Gastroesophageal sphincter (tissue), 4 donors: Measurements from ENCODE around the gene C1orf122. TPM values are rescaled to one million over a fixed set of nuclear protein-coding genes. Genes with fewer than 3 reads are reported as not detected.

Source experiments
- ATAC-seq: fragments of 150-250 bp; one replicate; pipeline ENCODE4 v1.9.1; 2016; ENCODE audit warnings: mild to moderate bottlenecking, moderate library complexity
- H3K27ac ChIP-seq, 4 donors: fragments of 200-600 bp; sonication (generic) in 3 of 4; 1 replicate in 3 of 4; 2 replicates in 1 of 4; pipeline ENCODE4 v1.5.1; 2016 to 2019
- H3K27me3 ChIP-seq: fragments of 200-600 bp; sonication (generic); one replicate; pipeline ENCODE4 v1.5.1; 2019
- H3K36me3 ChIP-seq, 2 donors: fragments of 200-600 bp; sonication (generic); one replicate each; pipeline ENCODE4 v1.5.1; 2019; ENCODE audit warnings: control low read depth in 1 of 2
- H3K4me1 ChIP-seq, 3 donors: fragments of 200-600 bp; sonication (generic); 1 replicate in 2 of 3; 2 replicates in 1 of 3; pipeline ENCODE4 v1.5.1; 2016 to 2019; ENCODE audit warnings: control low read depth in 2 of 3
- H3K4me3 ChIP-seq, 2 donors: fragments of 200-600 bp; sonication (generic); one replicate each; pipeline ENCODE4 v1.5.1; 2019; ENCODE audit warnings: mild to moderate bottlenecking in 1 of 2, moderate library complexity in 1 of 2
- H3K9me3 ChIP-seq, 3 donors: fragments of 200-600 bp; sonication (generic); one replicate each; pipeline ENCODE4 v1.5.1; 2017 to 2019; ENCODE audit warnings: control low read depth in 2 of 3
- EP300 ChIP-seq: sonication (generic); formaldehyde crosslinking; IDR thresholded peaks from one replicate; pipeline ENCODE4 v1.6.1; 2017; ENCODE audit warnings: antibody characterized with exemption, mild to moderate bottlenecking
- POLR2A ChIP-seq, 2 donors: fragments of 450-650 bp; IDR thresholded peaks; one replicate each; pipeline ENCODE4 v1.6.1; 2017; ENCODE audit warnings: antibody characterized with exemption in 2 of 2, mild to moderate bottlenecking in 2 of 2, moderate library complexity in 1 of 2
- POLR2AphosphoS5 ChIP-seq: sonication (generic); formaldehyde crosslinking; IDR thresholded peaks from one replicate; pipeline ENCODE4 v1.6.1; 2017; ENCODE audit warnings: antibody characterized with exemption
- WGBS, 2 donors: methylation state at CpG; one replicate each; pipeline ENCODE4 v1.1.5; 2018; ENCODE audit warnings: low coverage in 1 of 2; 5-methylcytosine and 5-hydroxymethylcytosine counted together
- total RNA-seq, 4 donors: library from RNA; depleted of rRNA; stranded (reverse); fragments of >200 nt; gene quantifications; one replicate each; pipeline ENCODE4 v1.1.0, GENCODE V29; 2016
- TF ChIP-seq, protein P1 (sequence below), 4 experiments: fragments of 200-600 bp in 2 of 4; fragments of 450-650 bp in 2 of 4; sonication (generic) in 1 of 4; IDR thresholded peaks; one replicate each; pipeline ENCODE4 v1.5.1; 2017 to 2019; ENCODE audit warnings: antibody characterized with exemption in 4 of 4, mild to moderate bottlenecking in 2 of 4, moderate library complexity in 2 of 4

The C1orf122 gene
- total RNA-seq, 4 donors from 2014 or later: 53.7 to 73.0 (median 62.5) TPM

DNA sequence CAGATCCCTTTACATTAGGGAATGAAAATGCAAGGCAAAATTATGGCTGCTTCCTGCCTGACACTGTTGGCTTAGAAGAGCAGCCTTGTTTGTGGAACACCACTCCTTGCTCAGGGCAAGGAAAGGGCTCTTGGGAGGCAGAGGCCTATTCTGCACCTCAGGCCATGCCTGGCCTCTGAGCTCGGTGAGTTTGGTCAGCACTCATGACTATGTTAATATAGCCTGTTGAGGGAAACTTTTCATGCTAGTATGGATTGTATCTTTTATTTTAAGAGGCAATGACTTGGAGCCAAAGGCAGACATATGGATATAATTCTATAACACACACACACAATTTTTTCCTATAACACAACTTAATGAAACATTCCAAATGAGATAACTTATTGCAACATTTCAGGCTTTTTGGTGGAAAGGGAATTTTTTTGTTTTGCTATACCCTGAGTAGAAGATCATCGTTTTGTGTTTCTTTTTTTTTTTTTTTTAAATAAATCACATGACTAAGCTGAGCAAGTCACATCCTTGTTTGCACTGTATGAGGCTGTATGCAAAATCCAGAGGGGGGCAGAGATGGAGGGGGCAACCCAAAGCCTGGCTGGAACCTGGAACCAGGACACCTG is 6.0 kb downstream of the C1orf122 start:
- TF ChIP-seq EP300: no peak
- TF ChIP-seq, protein P1, sequence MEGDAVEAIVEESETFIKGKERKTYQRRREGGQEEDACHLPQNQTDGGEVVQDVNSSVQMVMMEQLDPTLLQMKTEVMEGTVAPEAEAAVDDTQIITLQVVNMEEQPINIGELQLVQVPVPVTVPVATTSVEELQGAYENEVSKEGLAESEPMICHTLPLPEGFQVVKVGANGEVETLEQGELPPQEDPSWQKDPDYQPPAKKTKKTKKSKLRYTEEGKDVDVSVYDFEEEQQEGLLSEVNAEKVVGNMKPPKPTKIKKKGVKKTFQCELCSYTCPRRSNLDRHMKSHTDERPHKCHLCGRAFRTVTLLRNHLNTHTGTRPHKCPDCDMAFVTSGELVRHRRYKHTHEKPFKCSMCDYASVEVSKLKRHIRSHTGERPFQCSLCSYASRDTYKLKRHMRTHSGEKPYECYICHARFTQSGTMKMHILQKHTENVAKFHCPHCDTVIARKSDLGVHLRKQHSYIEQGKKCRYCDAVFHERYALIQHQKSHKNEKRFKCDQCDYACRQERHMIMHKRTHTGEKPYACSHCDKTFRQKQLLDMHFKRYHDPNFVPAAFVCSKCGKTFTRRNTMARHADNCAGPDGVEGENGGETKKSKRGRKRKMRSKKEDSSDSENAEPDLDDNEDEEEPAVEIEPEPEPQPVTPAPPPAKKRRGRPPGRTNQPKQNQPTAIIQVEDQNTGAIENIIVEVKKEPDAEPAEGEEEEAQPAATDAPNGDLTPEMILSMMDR (IDR thresholded peaks at IDR 0.05): no peak
- no peak for TF ChIP-seq POLR2A (IDR thresholded peaks at IDR 0.05)
- no peak for TF ChIP-seq POLR2AphosphoS5
- ATAC-seq: no peak
- no peaks in the 10 kb centered on the region for H3K9me3 ChIP-seq
- H3K4me3 ChIP-seq: no peak overlapping the region
- 74 to 85% methylated on average over 2 of the region's 2 CpGs for WGBS, 2 donors
- peaks cover 0 to 41% of the 10 kb centered on the region in 2 donors for H3K36me3 ChIP-seq
- H3K4me1 ChIP-seq: peaks cover 0 to 48% (median 9%) of the 10 kb centered on the region in 3 donors
- no peak overlapping the region for H3K27ac ChIP-seq
- no peaks in the 10 kb centered on the region for H3K27me3 ChIP-seq

DNA sequence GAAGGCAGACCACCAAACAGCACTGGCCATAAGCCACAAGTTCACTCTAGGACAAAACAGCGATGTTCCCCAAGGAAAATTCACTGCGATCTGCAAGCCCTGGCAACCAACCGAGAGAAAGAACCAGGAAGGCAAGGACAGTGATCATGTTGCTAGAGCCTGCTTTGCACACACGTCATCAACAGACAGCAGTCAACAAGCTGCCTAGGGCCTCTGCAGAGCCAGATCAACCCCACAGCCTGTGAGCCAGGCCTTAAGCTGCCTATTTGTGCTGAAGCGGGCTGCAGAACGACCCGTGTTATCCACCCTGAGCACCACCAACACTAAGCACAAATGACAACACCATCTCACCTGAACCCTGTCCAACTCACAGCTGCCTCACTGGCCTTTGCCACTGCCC is 6.7 kb downstream of the C1orf122 start:
- H3K9me3 ChIP-seq: no peaks in the 10 kb centered on the region
- WGBS, 2 donors: 80% methylated on average over 2 of the region's 7 CpGs; no CpG with 5 or more reads in 1 of the 2 donors
- no peak for ATAC-seq
- no peak overlapping the region for H3K27ac ChIP-seq
- H3K36me3 ChIP-seq: peaks cover 0 to 48% of the 10 kb centered on the region in 2 donors
- TF ChIP-seq, protein P1 (IDR thresholded peaks at IDR 0.05): no peak
- no peak for TF ChIP-seq EP300
- no peak for TF ChIP-seq POLR2AphosphoS5
- TF ChIP-seq POLR2A (IDR thresholded peaks at IDR 0.05): no peak
- peaks cover 0 to 42% (median 5%) of the 10 kb centered on the region in 3 donors for H3K4me1 ChIP-seq
- H3K27me3 ChIP-seq: no peaks in the 10 kb centered on the region
- no peak overlapping the region for H3K4me3 ChIP-seq

DNA sequence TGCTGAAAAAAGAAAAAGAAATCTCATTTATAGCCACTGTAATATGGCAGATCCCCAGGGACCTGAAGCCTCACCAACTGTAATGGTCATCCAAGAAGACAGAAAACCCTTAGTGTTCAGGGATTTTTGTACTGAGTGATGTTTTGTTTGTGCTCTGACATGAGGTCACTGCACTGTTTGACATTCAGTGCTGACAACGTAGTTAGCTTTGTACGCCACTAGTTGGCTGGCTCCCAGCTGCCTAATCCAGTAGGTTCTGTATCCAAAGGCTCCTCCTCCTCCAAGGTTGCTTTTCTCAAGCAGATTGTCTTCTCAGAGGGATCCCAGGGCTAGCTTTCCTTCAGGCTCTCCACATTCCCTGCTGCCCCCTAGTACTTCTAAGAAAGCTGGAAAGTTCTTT is 9.9 kb downstream of the C1orf122 start:
- Histone ChIP-seq H3K4me1 (peaks cover 0 to 22% (median 3%) of the 10 kb centered on the region in 3 donors), H3K4me3 (no peak overlapping the region), H3K36me3 (peaks cover 0 to 78% of the 10 kb centered on the region in 2 donors), H3K9me3 (no peaks in the 10 kb centered on the region), H3K27me3 (no peaks in the 10 kb centered on the region), H3K27ac (peak overlapping the region; percentile 41 to 75 (median 72))
- TF ChIP-seq POLR2AphosphoS5 (peak; percentile 38), EP300 (no peak), POLR2A (IDR thresholded peaks at IDR 0.05) (no peak)
- TF ChIP-seq, protein P1 (IDR thresholded peaks at IDR 0.05): no peak
- ATAC-seq: peak; percentile 75
- WGBS, 2 donors: 0 to 14% methylated on average over 1 to 2 of the region's 2 CpGs

DNA sequence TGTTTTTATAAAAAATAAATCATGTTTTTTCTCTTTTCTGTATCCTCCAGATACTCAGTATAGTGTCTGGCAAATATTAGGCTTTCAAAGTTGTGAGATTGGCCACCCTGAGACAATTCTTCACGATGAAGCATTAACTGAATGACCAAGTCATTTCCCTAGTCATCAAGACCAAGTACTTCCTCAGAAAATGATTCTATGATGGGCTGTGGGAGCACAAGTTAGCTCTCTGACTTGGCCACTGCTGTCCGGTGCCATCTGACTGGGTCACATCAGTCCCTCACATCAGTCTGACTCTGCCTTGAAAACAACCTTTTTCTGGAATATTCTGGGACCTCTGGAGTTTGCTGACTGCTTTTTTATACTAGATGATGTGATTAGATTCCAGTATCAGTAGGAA is 13.9 kb downstream of the C1orf122 start:
- H3K9me3 ChIP-seq: no peaks in the 10 kb centered on the region
- 84 to 85% methylated on average over 2 of the region's 2 CpGs for WGBS, 2 donors
- no peak for ATAC-seq
- peaks cover 0 to 84% of the 10 kb centered on the region in 2 donors for H3K36me3 ChIP-seq
- H3K4me3 ChIP-seq: no peak overlapping the region
- no peaks in the 10 kb centered on the region for H3K27me3 ChIP-seq
- H3K27ac ChIP-seq: no peak overlapping the region
- TF ChIP-seq EP300 (no peak), POLR2A (IDR thresholded peaks at IDR 0.05) (no peak), POLR2AphosphoS5 (no peak)
- TF ChIP-seq, protein P1 (IDR thresholded peaks at IDR 0.05): no peak
- H3K4me1 ChIP-seq: peaks cover 0 to 16% (median 3%) of the 10 kb centered on the region in 3 donors
